IPS DF 4.7 (cell line): Measurements from ENCODE around the gene CAP1.
A peak's percentile ranks its signal among the peaks of the same experiment; 100 is the strongest.
"Not testable (repeated sequence)": the region's sequence is repeated elsewhere in the genome, so short reads cannot be mapped to it uniquely, and the experiment has no call there.

Source experiments
- DNase-seq: peaks from one replicate; pipeline ENCODE4 v3.0.0-alpha.2; 2013; ENCODE audit warnings: low spot score; ENCODE audit errors: extremely low read depth

The CAP1 gene

GRCh38 chr1:40058453-40059337 lies 18.2 kb downstream of the CAP1 start:
- DNase-seq: no peak

GRCh38 chr1:40059338-40059959 lies 18.9 kb downstream of the CAP1 start:
- peak; percentile 46 for DNase-seq

GRCh38 chr1:40059960-40060750 lies 19.6 kb downstream of the CAP1 start:
- no peak for DNase-seq

GRCh38 chr1:40064797-40065499 lies 24.4 kb downstream of the CAP1 start:
- DNase-seq: no peak

- DNase-seq: no peak
These were observed 26.5 kb downstream of the CAP1 start for GRCh38 chr1:40067023-40067422.

- DNase-seq: no peak
These were observed 27.3 kb downstream of the CAP1 start for GRCh38 chr1:40067851-40068250.

GRCh38 chr1:40072142-40072541 lies 31.6 kb downstream of the CAP1 start:
- no peak for DNase-seq

GRCh38 chr1:40073062-40073461 lies 32.5 kb downstream of the CAP1 start:
- no peak for DNase-seq

GRCh38 chr1:40075266-40075665 lies 34.7 kb downstream of the CAP1 start:
- no peak for DNase-seq

GRCh38 chr1:40076895-40077312 lies 36.4 kb downstream of the CAP1 start:
- no peak for DNase-seq

- peak; percentile 86 for DNase-seq
These were observed 38.2 kb downstream of the CAP1 start for GRCh38 chr1:40078512-40079333.

GRCh38 chr1:40079774-40080400 lies 39.4 kb downstream of the CAP1 start:
- no peak for DNase-seq

- DNase-seq: no peak
These were observed 41.3 kb downstream of the CAP1 start for GRCh38 chr1:40081871-40082270.

- not testable (repeated sequence) for DNase-seq
These were observed 44.2 kb downstream of the CAP1 start for GRCh38 chr1:40084750-40085149.

- no peak for DNase-seq
These were observed 50.3 kb downstream of the CAP1 start for GRCh38 chr1:40090652-40091355.

GRCh38 chr1:40092241-40092640 lies 51.7 kb downstream of the CAP1 start:
- no peak for DNase-seq

GRCh38 chr1:40092706-40093639 lies 52.4 kb downstream of the CAP1 start:
- DNase-seq: no peak

- no peak for DNase-seq
These were observed 54.1 kb downstream of the CAP1 start for GRCh38 chr1:40094466-40095110.
